ENCODE results near the gene PWWP2B. TPM values are rescaled to one million over a fixed set of nuclear protein-coding genes. Genes with fewer than 3 reads are reported as not detected.

Gene PWWP2B
- total and polyA plus RNA-seq, 2 of the 4 experiments (the other 2 are of a cell fraction) = 1.7 to 2.2 TPM

DNA sequence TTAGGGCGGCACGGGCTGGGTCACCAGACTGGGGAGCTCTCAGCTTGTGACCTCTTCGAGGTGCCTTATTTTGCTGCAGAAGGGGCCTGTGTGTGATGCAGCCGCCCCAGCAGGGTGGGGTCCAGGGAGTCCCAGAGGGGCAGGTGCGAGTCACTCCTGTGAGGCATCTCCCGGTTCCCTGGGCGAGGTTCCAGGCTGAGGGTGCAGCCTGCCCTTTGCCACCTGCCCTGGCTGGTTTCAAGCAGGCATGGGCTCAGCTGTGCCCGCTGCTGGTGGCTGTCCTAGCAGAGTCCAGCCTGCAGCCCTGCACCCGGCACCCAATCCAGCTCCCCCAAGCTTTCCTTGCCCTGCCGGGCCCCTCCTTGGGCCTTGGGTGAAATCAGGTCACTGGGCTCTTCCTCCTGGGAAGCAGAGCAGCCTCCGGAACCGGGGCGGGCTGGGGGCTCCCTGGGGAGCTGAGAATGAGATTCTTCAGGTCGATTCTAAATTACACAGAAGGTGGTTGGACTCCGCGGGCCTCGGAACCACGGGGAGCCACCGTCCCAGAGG is 64.8 kb downstream of the PWWP2B start:
- no peak overlapping the region for H3K56ac ChIP-seq (ENCODE audit: extremely low read depth, insufficient read depth, low read length)
- no peak overlapping the region for H3K4me2 ChIP-seq (ENCODE audit: low read depth, low read length)
- ChIA-PET CTCF (no interaction called here), POLR2A (ENCODE audit: unreplicated experiment) (no interaction called here)
- BruUV-seq (replicated peaks) = no TSS peak
- no peak overlapping the region for H2BK20ac ChIP-seq (ENCODE audit: low read depth, low read length)
- WGBS, 2 experiments (ENCODE audit: extremely low coverage in 2 of 2, insufficient read length in 1 of 2) = 80% methylated on average over 9 of the region's 19 CpGs; no CpG with 5 or more reads in 1 of the 2 experiments
- no peaks in the 10 kb centered on the region for H4K20me1 ChIP-seq (ENCODE audit: insufficient read depth, low read length)
- peaks cover 3% of the 10 kb centered on the region; the same call in 1 of the 2 replicates for H3K27me3 ChIP-seq (ENCODE audit: control insufficient read depth, insufficient read depth, low read length)
- H3K9me3 ChIP-seq (ENCODE audit: control insufficient read depth, insufficient read depth, low read length) = no peaks in the 10 kb centered on the region
- H3K36me3 ChIP-seq (ENCODE audit: control insufficient read depth, insufficient read depth, low read length) = no peaks in the 10 kb centered on the region
- H2AFZ ChIP-seq (replicated peaks; ENCODE audit: low read length, poor library complexity) = no peak overlapping the region
- no peaks in the 10 kb centered on the region for H3K9me1 ChIP-seq (ENCODE audit: insufficient read depth, low read length)
- no peak overlapping the region for H3K4me3 ChIP-seq (ENCODE audit: insufficient read depth, low read depth, low read length)
- intact Hi-C loops (cut with micrococcal nuclease) = no loop called here
- H2BK120ac ChIP-seq (ENCODE audit: low read depth, low read length) = no peak overlapping the region
- no peaks in the 10 kb centered on the region; the same call in 1 of the 2 replicates for H3K4me1 ChIP-seq (ENCODE audit: control insufficient read depth, insufficient read depth, low read length)
- H2BK5ac ChIP-seq (ENCODE audit: low read depth, low read length, poor library complexity, severe bottlenecking) = no peak overlapping the region
- in situ Hi-C loops (cut with MboI; ENCODE audit: low sequenced_read_pairs) = no loop called here
- no peak overlapping the region for H2AK5ac ChIP-seq (ENCODE audit: low read depth, low read length)
- no peak overlapping the region for H3K27ac ChIP-seq (ENCODE audit: insufficient read depth, low read length)
- dilution Hi-C loops (cut with HindIII; ENCODE audit: low sequenced_read_pairs, unreplicated experiment) = no loop called here
- no peak overlapping the region for H4K8ac ChIP-seq (ENCODE audit: low read depth in 2 of 2, low read length in 2 of 2)
- no peak overlapping the region for H3K18ac ChIP-seq (ENCODE audit: low read depth, low read length)
- no peak for ATAC-seq (ENCODE audit: low read depth)
- H2BK15ac ChIP-seq (ENCODE audit: low read depth, low read length) = no peak overlapping the region
- no peak for DNase-seq
- no peak overlapping the region for H3K4ac ChIP-seq (ENCODE audit: low read depth, low read length)
- no peak overlapping the region for H4K5ac ChIP-seq (ENCODE audit: low read depth, low read length)
- no peak overlapping the region for H4K91ac ChIP-seq (ENCODE audit: insufficient read depth, low read depth, low read length)
- H2AK9ac ChIP-seq (replicated peaks; ENCODE audit: low read depth, low read length, poor library complexity) = no peak overlapping the region
- no peaks in the 10 kb centered on the region for H3K79me1 ChIP-seq (ENCODE audit: low read depth in 1 of 2, low read length in 2 of 2)
- TF ChIP-seq CHD1 (IDR thresholded peaks at IDR 0.05; ENCODE audit: low read depth, low read length) = no peak
- no peak overlapping the region for H3K14ac ChIP-seq (replicated peaks; ENCODE audit: low read depth, low read length)
- H3K9ac ChIP-seq (ENCODE audit: low read depth, low read length) = no peak overlapping the region
- H3K23ac ChIP-seq (ENCODE audit: low read depth, low read length) = no peak overlapping the region

Data from IMR-90 (cell line).